ENCODE results near the gene FTO. TPM values are rescaled to one million over a fixed set of nuclear protein-coding genes. Genes with fewer than 3 reads are reported as not detected.

FTO gene
- total and polyA plus RNA-seq, 2 of the 13 experiments (the other 11 are each of a cell fraction or from before 2014, with no cell fraction given): 41.6 to 55.8 TPM

GRCh38 chr16:54171626-54172537, 467.9 kb downstream of the FTO start (continued):
- TF ChIP-seq RBFOX2 (IDR thresholded peaks at IDR 0.05; ENCODE audit: low read depth, low read length) (peak; percentile 22; the same call in 1 of the 2 replicates), ZNF577 (CRISPR knock-in tag; IDR thresholded peaks at IDR 0.05; ENCODE audit: borderline replicate concordance, low read depth) (no peak), ZNF350 (CRISPR knock-in tag; IDR thresholded peaks at IDR 0.05; ENCODE audit: borderline replicate concordance, low read depth) (no peak), ZIK1 (CRISPR knock-in tag; IDR thresholded peaks at IDR 0.05; ENCODE audit: borderline replicate concordance, low read depth) (no peak), TOE1 (CRISPR knock-in tag; IDR thresholded peaks at IDR 0.05) (no peak), MAFK (conservative IDR thresholded peaks at IDR 0.05 in 1 of 2, IDR thresholded peaks at IDR 0.05 in 1 of 2; ENCODE audit: low read length in 2 of 2) (0 out of 4 replicates have a peak, but pooled peaks of 1 of the 2 experiments have one; percentile 7), ZKSCAN8 (CRISPR knock-in tag; IDR thresholded peaks at IDR 0.05; ENCODE audit: borderline replicate concordance) (no peak), WIZ (CRISPR knock-in tag; IDR thresholded peaks at IDR 0.05) (no peak), ZNF772 (CRISPR knock-in tag; IDR thresholded peaks at IDR 0.05) (no peak), ZNF879 (CRISPR knock-in tag; IDR thresholded peaks at IDR 0.05) (no peak), POLR2AphosphoS2 (IDR thresholded peaks at IDR 0.05; ENCODE audit: low read depth, low read length) (no peak), ZNF563 (CRISPR knock-in tag; IDR thresholded peaks at IDR 0.05) (no peak), MEF2D (CRISPR knock-in tag; IDR thresholded peaks at IDR 0.05) (no peak), KLF15 (CRISPR knock-in tag; IDR thresholded peaks at IDR 0.05; ENCODE audit: borderline replicate concordance) (no peak), CHD4 (IDR thresholded peaks at IDR 0.05; ENCODE audit: borderline replicate concordance, low read length) (no peak), HDAC6 (IDR thresholded peaks at IDR 0.05; ENCODE audit: low read depth, low read length) (no peak), TOPORS (CRISPR knock-in tag; IDR thresholded peaks at IDR 0.05) (peak; percentile 30; the same call in 1 of the 2 replicates), FOXA1 (IDR thresholded peaks at IDR 0.05) (no peak), FOXA1 (CRISPR knock-in tag; IDR thresholded peaks at IDR 0.05) (peak; percentile 25; the same call in 1 of the 2 replicates), SNAPC2 (CRISPR knock-in tag; IDR thresholded peaks at IDR 0.05) (no peak), CBX2 (IDR thresholded peaks at IDR 0.05; ENCODE audit: low read depth, low read length) (no peak), CBX2 (CRISPR knock-in tag; IDR thresholded peaks at IDR 0.05; ENCODE audit: low read depth) (no peak), PHF20 (CRISPR knock-in tag; IDR thresholded peaks at IDR 0.05) (no peak), DR1 (CRISPR knock-in tag; IDR thresholded peaks at IDR 0.05) (no peak), CCAR2 (optimal IDR thresholded peaks at IDR 0.05; ENCODE audit: low read depth, low read length) (no peak), ZNF674 (CRISPR knock-in tag; IDR thresholded peaks at IDR 0.05; ENCODE audit: low read depth) (no peak)
- TF ChIP-seq, protein P1, sequence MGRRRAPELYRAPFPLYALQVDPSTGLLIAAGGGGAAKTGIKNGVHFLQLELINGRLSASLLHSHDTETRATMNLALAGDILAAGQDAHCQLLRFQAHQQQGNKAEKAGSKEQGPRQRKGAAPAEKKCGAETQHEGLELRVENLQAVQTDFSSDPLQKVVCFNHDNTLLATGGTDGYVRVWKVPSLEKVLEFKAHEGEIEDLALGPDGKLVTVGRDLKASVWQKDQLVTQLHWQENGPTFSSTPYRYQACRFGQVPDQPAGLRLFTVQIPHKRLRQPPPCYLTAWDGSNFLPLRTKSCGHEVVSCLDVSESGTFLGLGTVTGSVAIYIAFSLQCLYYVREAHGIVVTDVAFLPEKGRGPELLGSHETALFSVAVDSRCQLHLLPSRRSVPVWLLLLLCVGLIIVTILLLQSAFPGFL (CRISPR knock-in tag; IDR thresholded peaks at IDR 0.05): no peak
- TF ChIP-seq, protein P2, sequence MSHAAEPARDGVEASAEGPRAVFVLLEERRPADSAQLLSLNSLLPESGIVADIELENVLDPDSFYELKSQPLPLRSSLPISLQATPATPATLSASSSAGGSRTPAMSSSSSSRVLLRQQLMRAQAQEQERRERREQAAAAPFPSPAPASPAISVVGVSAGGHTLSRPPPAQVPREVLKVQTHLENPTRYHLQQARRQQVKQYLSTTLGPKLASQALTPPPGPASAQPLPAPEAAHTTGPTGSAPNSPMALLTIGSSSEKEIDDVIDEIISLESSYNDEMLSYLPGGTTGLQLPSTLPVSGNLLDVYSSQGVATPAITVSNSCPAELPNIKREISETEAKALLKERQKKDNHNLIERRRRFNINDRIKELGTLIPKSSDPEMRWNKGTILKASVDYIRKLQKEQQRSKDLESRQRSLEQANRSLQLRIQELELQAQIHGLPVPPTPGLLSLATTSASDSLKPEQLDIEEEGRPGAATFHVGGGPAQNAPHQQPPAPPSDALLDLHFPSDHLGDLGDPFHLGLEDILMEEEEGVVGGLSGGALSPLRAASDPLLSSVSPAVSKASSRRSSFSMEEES (CRISPR knock-in tag; IDR thresholded peaks at IDR 0.05): no peak
- TF ChIP-seq, protein P3, sequence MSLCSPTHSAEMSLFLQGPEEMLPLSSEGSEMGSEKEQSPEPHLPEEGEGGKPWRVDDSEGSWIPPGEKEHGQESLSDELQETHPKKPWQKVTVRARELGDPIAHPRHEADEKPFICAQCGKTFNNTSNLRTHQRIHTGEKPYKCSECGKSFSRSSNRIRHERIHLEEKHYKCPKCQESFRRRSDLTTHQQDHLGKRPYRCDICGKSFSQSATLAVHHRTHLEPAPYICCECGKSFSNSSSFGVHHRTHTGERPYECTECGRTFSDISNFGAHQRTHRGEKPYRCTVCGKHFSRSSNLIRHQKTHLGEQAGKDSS (CRISPR knock-in tag; IDR thresholded peaks at IDR 0.05; ENCODE audit: borderline replicate concordance, low read depth): no peak
